ENCODE data around the gene ARPP21.

DNA sequence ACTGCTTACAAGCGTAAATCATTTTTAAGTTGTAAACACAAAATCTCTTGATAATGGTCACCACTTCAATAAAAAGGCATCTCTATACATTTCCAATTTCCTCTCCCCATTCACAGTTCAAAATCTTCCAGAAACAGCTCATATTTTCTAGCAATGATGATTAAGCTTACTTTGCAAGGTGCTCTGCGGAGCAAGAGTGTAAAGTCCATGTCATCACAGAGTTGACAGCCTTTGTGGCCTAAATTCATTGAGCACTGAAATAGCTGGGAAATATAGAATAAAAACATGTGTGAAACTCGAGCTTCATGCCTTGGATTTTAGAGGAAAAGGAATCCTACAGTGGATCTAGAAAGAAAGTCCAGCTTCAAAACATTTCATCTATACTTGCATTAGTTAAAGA, 41.8 kb upstream of the ARPP21 start:
- TF ChIP-seq BHLHE40 (IDR thresholded peaks at IDR 0.05; ENCODE audit: borderline replicate concordance) (no peak), SP1 (IDR thresholded peaks at IDR 0.05) (no peak)
